ENCODE measurements around the gene POR.
"Not testable (repeated sequence)": the region's sequence is repeated elsewhere in the genome, so short reads cannot be mapped to it uniquely, and the experiment has no call there.

DNA sequence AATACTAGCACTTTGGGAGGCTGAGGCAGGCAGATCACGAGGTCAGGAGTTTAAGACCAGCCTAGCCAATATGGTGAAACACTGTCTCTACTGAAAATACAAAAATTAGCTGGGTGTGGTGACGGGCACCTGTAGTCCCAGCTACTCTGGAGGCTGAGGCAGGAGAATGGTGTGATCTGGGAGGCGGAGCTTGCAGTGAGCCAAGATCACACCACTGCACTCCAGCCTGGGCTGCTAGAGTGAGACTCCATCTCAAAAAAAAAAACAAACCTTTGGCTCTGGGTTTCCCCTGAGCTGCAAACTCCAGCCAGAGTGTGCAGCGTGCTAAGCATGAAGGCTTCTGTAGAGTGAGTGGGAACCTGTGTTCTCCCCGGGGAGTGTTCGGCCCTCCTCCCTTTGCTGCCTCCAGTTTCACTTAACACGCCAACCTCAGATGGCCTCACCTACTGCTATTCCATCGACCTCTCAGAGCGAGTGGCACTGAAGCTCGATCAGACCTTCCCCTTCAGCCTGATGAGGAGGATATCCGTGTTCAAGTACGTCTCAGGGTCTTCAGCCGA is 31.6 kb upstream of the POR start:
- TF ChIP-seq POLR2AphosphoS5 (IDR thresholded peaks at IDR 0.05); CTCF (IDR thresholded peaks at IDR 0.05; ENCODE audit: poor library complexity, severe bottlenecking); EZH2 (IDR thresholded peaks at IDR 0.05; ENCODE audit: borderline replicate concordance, insufficient read depth, low read length, poor library complexity, severe bottlenecking); REST (IDR thresholded peaks at IDR 0.05; ENCODE audit: borderline replicate concordance): not testable (repeated sequence)

All from neural cell (in vitro differentiated cells).